Fibroblast of mammary gland (primary cell): ENCODE measurements around the gene GALNS.

Source experiments
- DNase-seq: peaks from one replicate; pipeline ENCODE4 v3.0.0-alpha.2; 2010; ENCODE audit warnings: low read depth
- H3K4me3 ChIP-seq: 2 replicates; pipeline ENCODE4 v1.5.1; 2011; ENCODE audit warnings: low read depth, mild to moderate bottlenecking, low read length, moderate library complexity; ENCODE audit not compliant: control insufficient read depth
- CTCF ChIP-seq: conservative IDR thresholded peaks from 2 replicates; pipeline ENCODE4 v1.5.1; 2011; ENCODE audit warnings: low read depth, low read length, inconsistent platforms; ENCODE audit not compliant: control insufficient read depth, insufficient read depth

GALNS gene

GRCh38 chr16:88901718-88902337 is 45.1 kb upstream of the GALNS start:
- no peak for TF ChIP-seq CTCF
- DNase-seq, result no peak
- no peak overlapping the region for H3K4me3 ChIP-seq

GRCh38 chr16:88900662-88901052 is 43.9 kb upstream of the GALNS start:
- DNase-seq, result no peak
- no peak for TF ChIP-seq CTCF
- H3K4me3 ChIP-seq, result no peak overlapping the region

- TF ChIP-seq CTCF, result no peak
- no peak for DNase-seq
- H3K4me3 ChIP-seq, result no peak overlapping the region
Observed at GRCh38 chr16:88899901-88900661, 43.3 kb upstream of the GALNS start.

GRCh38 chr16:88897696-88898425 is 41.1 kb upstream of the GALNS start:
- no peak for TF ChIP-seq CTCF
- H3K4me3 ChIP-seq, result no peak overlapping the region
- no peak for DNase-seq

- TF ChIP-seq CTCF, result no peak
- DNase-seq, result no peak
- H3K4me3 ChIP-seq, result no peak overlapping the region
Observed at GRCh38 chr16:88896238-88897070, 39.7 kb upstream of the GALNS start.

GRCh38 chr16:88895335-88895734 is 38.6 kb upstream of the GALNS start:
- no peak for TF ChIP-seq CTCF
- H3K4me3 ChIP-seq, result no peak overlapping the region
- no peak for DNase-seq
